Liver (tissue), 3 donors: Measurements from ENCODE around the gene ERMN.

Source experiments
- CTCF ChIP-seq: fragments of 150-350 bp; IDR thresholded peaks from 2 replicates; pipeline ENCODE4 v1.5.1; 2017; ENCODE audit warnings: improper control_type of control experiment, low read depth, low read length; ENCODE audit not compliant: missing input control
- REST ChIP-seq: IDR thresholded peaks from 2 replicates; pipeline ENCODE4 v1.6.1; 2016; ENCODE audit warnings: antibody characterized with exemption, mild to moderate bottlenecking
- TAF1 ChIP-seq: conservative IDR thresholded peaks from 2 replicates; pipeline ENCODE4 v1.6.1; 2016; ENCODE audit warnings: antibody characterized with exemption, mild to moderate bottlenecking
- donor health status: healthy.
- donor health status: healthy.

GRCh38 chr2:157283468-157283867, 42.2 kb downstream of the ERMN start:
- TF ChIP-seq TAF1 (no peak), CTCF (no peak), REST (no peak)
